ENCODE measurements around the gene HCRTR1.

- no peak for TF ChIP-seq POLR2A (IDR thresholded peaks at IDR 0.05)
- no peak for TF ChIP-seq CTCF (IDR thresholded peaks at IDR 0.05)
Observed at GRCh38 chr1:31587720-31588423, 29.6 kb upstream of the HCRTR1 start.
